HCEC 1CT (cell line): ENCODE results near the gene CDH4.

Experiments
- DNase-seq: peaks from one replicate; pipeline ENCODE4 v3.0.0-alpha.2; 2017

The CDH4 gene

GRCh38 chr20:61521687-61522420 lies 269.8 kb downstream of the CDH4 start:
- DNase-seq, result no peak

- DNase-seq, result no peak
Measured at GRCh38 chr20:61522498-61523090, 270.5 kb downstream of the CDH4 start.

- DNase-seq, result no peak
Measured at GRCh38 chr20:61523145-61523544, 271.1 kb downstream of the CDH4 start.

- DNase-seq, result no peak
Measured at GRCh38 chr20:61524951-61525666, 273.0 kb downstream of the CDH4 start.

- DNase-seq, result peak; percentile 30
Measured at GRCh38 chr20:61525781-61526431, 273.8 kb downstream of the CDH4 start.

- no peak for DNase-seq
Measured at GRCh38 chr20:61526907-61527306, 274.8 kb downstream of the CDH4 start.

- no peak for DNase-seq
Measured at GRCh38 chr20:61527626-61528025, 275.6 kb downstream of the CDH4 start.

- DNase-seq, result no peak
Measured at GRCh38 chr20:61528591-61528990, 276.5 kb downstream of the CDH4 start.

- DNase-seq, result peak; percentile 9
Measured at GRCh38 chr20:61529354-61529753, 277.3 kb downstream of the CDH4 start.

- DNase-seq, result peak; percentile 84
Measured at GRCh38 chr20:61531553-61532345, 279.7 kb downstream of the CDH4 start.

- no peak for DNase-seq
Measured at GRCh38 chr20:61532736-61533135, 280.7 kb downstream of the CDH4 start.

GRCh38 chr20:61533231-61533631 lies 281.2 kb downstream of the CDH4 start:
- DNase-seq, result no peak

- DNase-seq, result no peak
Measured at GRCh38 chr20:61534346-61534745, 282.3 kb downstream of the CDH4 start.

GRCh38 chr20:61535091-61535490 lies 283.0 kb downstream of the CDH4 start:
- no peak for DNase-seq

- no peak for DNase-seq
Measured at GRCh38 chr20:61535536-61535935, 283.5 kb downstream of the CDH4 start.

GRCh38 chr20:61535956-61536355 lies 283.9 kb downstream of the CDH4 start:
- no peak for DNase-seq

GRCh38 chr20:61536671-61537070 lies 284.6 kb downstream of the CDH4 start:
- DNase-seq, result no peak

- no peak for DNase-seq
Measured at GRCh38 chr20:61537239-61538182, 285.4 kb downstream of the CDH4 start.

GRCh38 chr20:61538183-61538942 lies 286.3 kb downstream of the CDH4 start:
- no peak for DNase-seq

GRCh38 chr20:61538943-61539265 lies 286.8 kb downstream of the CDH4 start:
- DNase-seq, result no peak
